Endothelial cell of umbilical vein (primary cell): Measurements from ENCODE around the gene P3H2. TPM values are rescaled to one million over a fixed set of nuclear protein-coding genes. Genes with fewer than 3 reads are reported as not detected.

Experiments
- BruUV-seq: library from RNA; stranded (reverse); fragments of 400-500 nt; replicated peaks from 2 replicates; lab custom pipeline; 2021; lab: Mats Ljungman, UMichigan
- CTCF ChIA-PET: fragments of 300-600, 350-600 bp; sonication (Branson Sonifier 250); formaldehyde crosslinking; loops from one replicate; lab custom pipeline; 2021; ENCODE audit warnings: antibody characterized with exemption, inconsistent platforms; lab: Charles Lee
- POLR2A ChIA-PET: fragments of 300-600, 350-600 bp; sonication (Branson Sonifier 250); formaldehyde crosslinking; loops from one replicate; lab custom pipeline; 2021; ENCODE audit warnings: antibody characterized with exemption, inconsistent platforms; lab: Charles Lee
- DNase-seq: peaks from one replicate; pipeline ENCODE4 v3.0.0-alpha.2; 2011; ENCODE audit warnings: low read depth, low spot score
- FAIRE-seq: peaks from 2 replicates; lab custom pipeline; 2011; peaks lifted over from hg19 to GRCh38; lab: Jason Lieb, UNC
- H2AFZ ChIP-seq: 2 replicates; pipeline ENCODE4 v1.6.0; 2012; ENCODE audit warnings: low read depth, low read length, control low read depth, inconsistent platforms
- H3K27ac ChIP-seq: 2 replicates; pipeline ENCODE4 v1.5.1; 2011; ENCODE audit warnings: low read depth, mild to moderate bottlenecking, control low read depth, low read length, moderate library complexity; ENCODE audit not compliant: insufficient read depth
- H3K27me3 ChIP-seq, 2 experiments: 2 replicates each; pipeline versions ENCODE4 v1.6.0 to v1.6.1; 2011; ENCODE audit warnings: low read length in 2 of 2, mixed read lengths in 1 of 2; ENCODE audit not compliant: control insufficient read depth in 2 of 2, insufficient read depth in 2 of 2
- H3K36me3 ChIP-seq, 2 experiments: 2 replicates in 1 of 2; 3 replicates in 1 of 2; pipeline ENCODE4 v1.5.1; 2011; ENCODE audit warnings: low read length in 2 of 2, mild to moderate bottlenecking in 1 of 2, moderate library complexity in 1 of 2; ENCODE audit not compliant: control insufficient read depth in 2 of 2, insufficient read depth in 2 of 2; ENCODE audit errors: extremely low read depth in 1 of 2
- H3K4me1 ChIP-seq: 3 replicates; pipeline ENCODE4 v1.5.1; 2011; ENCODE audit warnings: mild to moderate bottlenecking, low read length; ENCODE audit not compliant: control insufficient read depth, insufficient read depth; ENCODE audit errors: extremely low read depth
- H3K4me2 ChIP-seq: 2 replicates; pipeline ENCODE4 v1.6.1; 2011; ENCODE audit warnings: low read length, control low read depth, mixed read lengths; ENCODE audit not compliant: insufficient read depth
- H3K4me3 ChIP-seq, 3 experiments: fragments of 200-600 bp in 1 of 3; sonication (generic), shearing (Covaris generic) in 1 of 3; replicated peaks in 1 of 3; 2 replicates each; pipeline ENCODE4 v1.5.1; 2011 to 2016; ENCODE audit warnings: control low read depth in 3 of 3, low read length in 3 of 3, mild to moderate bottlenecking in 2 of 3, inconsistent platforms in 1 of 3, low read depth in 1 of 3, moderate library complexity in 1 of 3; ENCODE audit not compliant: insufficient read depth in 1 of 3
- H3K79me2 ChIP-seq: 2 replicates; pipeline ENCODE4 v1.6.0; 2012; ENCODE audit warnings: low read length, inconsistent platforms; ENCODE audit not compliant: control insufficient read depth, insufficient read depth
- H3K9ac ChIP-seq: replicated peaks from 2 replicates; pipeline ENCODE3; 2011; ENCODE audit warnings: low read length, control low read depth; ENCODE audit not compliant: insufficient read depth; ENCODE audit errors: extremely low read depth
- H3K9me1 ChIP-seq: replicated peaks from 3 replicates; pipeline ENCODE4 v1.6.0; 2011; ENCODE audit warnings: mild to moderate bottlenecking, low read length; ENCODE audit not compliant: control insufficient read depth, insufficient read depth; ENCODE audit errors: extremely low read depth
- H3K9me3 ChIP-seq: replicated peaks from 2 replicates; pipeline ENCODE4 v1.5.1; 2012; ENCODE audit warnings: low read length, inconsistent platforms; ENCODE audit not compliant: control insufficient read depth, insufficient read depth
- H4K20me1 ChIP-seq: replicated peaks from 2 replicates; pipeline ENCODE3; 2011; ENCODE audit warnings: mild to moderate bottlenecking, low read length; ENCODE audit not compliant: control insufficient read depth, insufficient read depth; ENCODE audit errors: extremely low read depth
- EZH2 ChIP-seq: IDR thresholded peaks from 2 replicates; pipeline ENCODE4 v1.6.1; 2012; ENCODE audit warnings: borderline replicate concordance, low read depth, mild to moderate bottlenecking, moderate library complexity, low read length, inconsistent platforms; ENCODE audit not compliant: severe bottlenecking
- FOS ChIP-seq: IDR thresholded peaks from 2 replicates; pipeline ENCODE4 v1.6.1; 2011; ENCODE audit warnings: mild to moderate bottlenecking, low read length, moderate library complexity, borderline replicate concordance; ENCODE audit not compliant: insufficient read depth
- GATA2 ChIP-seq: IDR thresholded peaks from 2 replicates; pipeline ENCODE4 v1.7.0; 2011; ENCODE audit warnings: low read depth, mild to moderate bottlenecking, moderate library complexity, mixed read lengths, low read length; ENCODE audit not compliant: insufficient read length, insufficient read depth
- JUN ChIP-seq: IDR thresholded peaks from 2 replicates; pipeline ENCODE4 v1.6.1; 2011; ENCODE audit warnings: borderline replicate concordance, low read depth; ENCODE audit not compliant: insufficient read length, insufficient read depth
- MYC ChIP-seq: IDR thresholded peaks from one replicate; pipeline ENCODE4 v1.6.1; 2011; ENCODE audit warnings: mild to moderate bottlenecking, low read depth, low read length
- POLR2A ChIP-seq: IDR thresholded peaks from 2 replicates; pipeline ENCODE4 v1.6.1; 2012; ENCODE audit warnings: low read depth, mild to moderate bottlenecking, control low read depth, low read length
- POLR2AphosphoS5 ChIP-seq: IDR thresholded peaks from 2 replicates; pipeline ENCODE4 v1.6.1; 2012; ENCODE audit warnings: low read depth, mild to moderate bottlenecking, control low read depth, low read length, moderate library complexity; ENCODE audit not compliant: insufficient read depth
- dilution Hi-C: fragments of 300-500 bp; cut with MboI; formaldehyde crosslinking; loops from one replicate; pipeline ENCODE4 v1.15.0; 2019; ENCODE audit warnings: low sequenced_read_pairs; ENCODE audit not compliant: extremely low pct_ligation_motif_present
- intact Hi-C: fragments of 100-400 bp; cut with micrococcal nuclease; formaldehyde crosslinking; loops from one replicate; pipeline ENCODE4 v1.10.0; 2022
- polyA plus RNA-seq, 4 experiments: library from polyadenylated mRNA; depleted of rRNA in 3 of 4; stranded (reverse) in 3 of 4; unstranded in 1 of 4; fragments of >200 nt; gene quantifications; 2 replicates each; pipeline versions ENCODE4 v1.2.1 to v1.2.3, GENCODE V29; 2011 to 2012; ENCODE audit warnings: missing spikeins in 1 of 4
- total RNA-seq: library from RNA; stranded (reverse); gene quantifications from 2 replicates; pipeline ENCODE4 v1.2.3, GENCODE V29; 2021
- TF ChIP-seq, protein P1 (sequence below), 2 donors: IDR thresholded peaks; 1 replicate in 1 of 2; 2 replicates in 1 of 2; pipeline ENCODE4 v1.5.1; 2011; ENCODE audit warnings: low read length in 2 of 2, mild to moderate bottlenecking in 2 of 2, moderate library complexity in 2 of 2, control low read depth in 1 of 2, inconsistent platforms in 1 of 2, low read depth in 1 of 2; ENCODE audit not compliant: insufficient read depth in 1 of 2; ENCODE audit errors: extremely low read depth in 1 of 2
- TF ChIP-seq, protein P2 (sequence below): IDR thresholded peaks from 2 replicates; pipeline ENCODE4 v1.6.1; 2011; ENCODE audit not compliant: insufficient read depth, insufficient read length

P3H2 gene
- total and polyA plus RNA-seq, 2 donors (not counting 3 experiments of a cell fraction or from before 2014, with no cell fraction given): 6.6 to 6.8 TPM

DNA sequence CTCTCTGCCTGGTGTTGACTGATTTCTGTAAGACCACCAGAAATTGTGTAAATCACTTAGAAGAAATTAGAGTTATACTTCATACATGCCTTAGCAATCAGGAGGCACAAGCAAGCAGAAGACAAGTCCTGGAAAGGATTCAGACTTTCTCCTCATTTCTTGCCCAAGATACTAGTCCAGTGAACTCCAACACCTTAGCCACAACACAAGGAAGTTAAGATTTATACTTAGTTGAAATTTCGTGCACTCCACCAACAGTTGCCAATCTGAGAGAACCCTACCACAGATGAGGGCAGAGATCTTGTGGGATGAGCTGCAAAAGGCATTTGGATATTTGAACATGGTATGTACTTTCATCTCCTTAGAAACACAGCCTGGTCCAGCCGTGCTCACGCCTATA lies 2.3 kb downstream of the P3H2 start:
- Histone ChIP-seq H3K9me1 (no peaks in the 10 kb centered on the region), H3K27me3 (peaks cover 0 to 2% of the 10 kb centered on the region in 2 experiments), H3K4me3 (no peak overlapping the region), H2AFZ (no peak overlapping the region), H3K79me2 (no peaks in the 10 kb centered on the region), H3K9me3 (no peaks in the 10 kb centered on the region), H3K4me1 (peaks cover 9% of the 10 kb centered on the region), H3K4me2 (no peak overlapping the region), H3K36me3 (no peaks in the 10 kb centered on the region), H3K9ac (no peak overlapping the region), H3K27ac (no peak overlapping the region), H4K20me1 (no peaks in the 10 kb centered on the region)
- intact Hi-C loops (no loop called here), dilution Hi-C loops (no loop called here)
- ChIA-PET CTCF (no interaction called here), POLR2A (no interaction called here)
- no peak for FAIRE-seq
- no peak for DNase-seq
- TSS peak; percentile 4 for BruUV-seq
- TF ChIP-seq GATA2: no peak
- TF ChIP-seq, protein P1, sequence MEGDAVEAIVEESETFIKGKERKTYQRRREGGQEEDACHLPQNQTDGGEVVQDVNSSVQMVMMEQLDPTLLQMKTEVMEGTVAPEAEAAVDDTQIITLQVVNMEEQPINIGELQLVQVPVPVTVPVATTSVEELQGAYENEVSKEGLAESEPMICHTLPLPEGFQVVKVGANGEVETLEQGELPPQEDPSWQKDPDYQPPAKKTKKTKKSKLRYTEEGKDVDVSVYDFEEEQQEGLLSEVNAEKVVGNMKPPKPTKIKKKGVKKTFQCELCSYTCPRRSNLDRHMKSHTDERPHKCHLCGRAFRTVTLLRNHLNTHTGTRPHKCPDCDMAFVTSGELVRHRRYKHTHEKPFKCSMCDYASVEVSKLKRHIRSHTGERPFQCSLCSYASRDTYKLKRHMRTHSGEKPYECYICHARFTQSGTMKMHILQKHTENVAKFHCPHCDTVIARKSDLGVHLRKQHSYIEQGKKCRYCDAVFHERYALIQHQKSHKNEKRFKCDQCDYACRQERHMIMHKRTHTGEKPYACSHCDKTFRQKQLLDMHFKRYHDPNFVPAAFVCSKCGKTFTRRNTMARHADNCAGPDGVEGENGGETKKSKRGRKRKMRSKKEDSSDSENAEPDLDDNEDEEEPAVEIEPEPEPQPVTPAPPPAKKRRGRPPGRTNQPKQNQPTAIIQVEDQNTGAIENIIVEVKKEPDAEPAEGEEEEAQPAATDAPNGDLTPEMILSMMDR (IDR thresholded peaks at IDR 0.05; ENCODE audit: extremely low read depth in 1 of 2, insufficient read depth in 1 of 2, low read depth in 1 of 2, low read length in 2 of 2): no peak
- no peak for TF ChIP-seq FOS
- TF ChIP-seq JUN: no peak
- TF ChIP-seq, protein P2, sequence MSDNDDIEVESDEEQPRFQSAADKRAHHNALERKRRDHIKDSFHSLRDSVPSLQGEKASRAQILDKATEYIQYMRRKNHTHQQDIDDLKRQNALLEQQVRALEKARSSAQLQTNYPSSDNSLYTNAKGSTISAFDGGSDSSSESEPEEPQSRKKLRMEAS: no peak
- TF ChIP-seq EZH2: no peak
- no peak for TF ChIP-seq POLR2A
- no peak for TF ChIP-seq POLR2AphosphoS5
- no peak for TF ChIP-seq MYC
